ENCODE data around the gene CDADC1. TPM values are rescaled to one million over a fixed set of nuclear protein-coding genes. Genes with fewer than 3 reads are reported as not detected.

CDADC1 gene
- total RNA-seq, 1 experiment from 2014 or later, result 4.0 TPM

- H3K9me3 Mint-ChIP-seq, result no peaks in the 10 kb centered on the region
- ChIA-PET CTCF (no interaction called here), POLR2A (interaction anchor here (0.7 kb wide), 1 partner anchor 593 kb away, joined by 3 read pairs; no protein-coding TSS in a partner anchor)
- TF ChIP-seq, protein P1, sequence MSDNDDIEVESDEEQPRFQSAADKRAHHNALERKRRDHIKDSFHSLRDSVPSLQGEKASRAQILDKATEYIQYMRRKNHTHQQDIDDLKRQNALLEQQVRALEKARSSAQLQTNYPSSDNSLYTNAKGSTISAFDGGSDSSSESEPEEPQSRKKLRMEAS (CRISPR knock-in tag; IDR thresholded peaks at IDR 0.05), result no peak
- no peak for TF ChIP-seq ZNF423 (CRISPR knock-in tag; IDR thresholded peaks at IDR 0.05)
- TF ChIP-seq ZNF512 (CRISPR knock-in tag; IDR thresholded peaks at IDR 0.05; ENCODE audit: borderline replicate concordance), result no peak
- TF ChIP-seq, protein P2, sequence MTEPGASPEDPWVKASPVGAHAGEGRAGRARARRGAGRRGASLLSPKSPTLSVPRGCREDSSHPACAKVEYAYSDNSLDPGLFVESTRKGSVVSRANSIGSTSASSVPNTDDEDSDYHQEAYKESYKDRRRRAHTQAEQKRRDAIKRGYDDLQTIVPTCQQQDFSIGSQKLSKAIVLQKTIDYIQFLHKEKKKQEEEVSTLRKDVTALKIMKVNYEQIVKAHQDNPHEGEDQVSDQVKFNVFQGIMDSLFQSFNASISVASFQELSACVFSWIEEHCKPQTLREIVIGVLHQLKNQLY (CRISPR knock-in tag; IDR thresholded peaks at IDR 0.05), result no peak
- TF ChIP-seq MXD4 (CRISPR knock-in tag; IDR thresholded peaks at IDR 0.05; ENCODE audit: borderline replicate concordance), result no peak
- TF ChIP-seq, protein P3, sequence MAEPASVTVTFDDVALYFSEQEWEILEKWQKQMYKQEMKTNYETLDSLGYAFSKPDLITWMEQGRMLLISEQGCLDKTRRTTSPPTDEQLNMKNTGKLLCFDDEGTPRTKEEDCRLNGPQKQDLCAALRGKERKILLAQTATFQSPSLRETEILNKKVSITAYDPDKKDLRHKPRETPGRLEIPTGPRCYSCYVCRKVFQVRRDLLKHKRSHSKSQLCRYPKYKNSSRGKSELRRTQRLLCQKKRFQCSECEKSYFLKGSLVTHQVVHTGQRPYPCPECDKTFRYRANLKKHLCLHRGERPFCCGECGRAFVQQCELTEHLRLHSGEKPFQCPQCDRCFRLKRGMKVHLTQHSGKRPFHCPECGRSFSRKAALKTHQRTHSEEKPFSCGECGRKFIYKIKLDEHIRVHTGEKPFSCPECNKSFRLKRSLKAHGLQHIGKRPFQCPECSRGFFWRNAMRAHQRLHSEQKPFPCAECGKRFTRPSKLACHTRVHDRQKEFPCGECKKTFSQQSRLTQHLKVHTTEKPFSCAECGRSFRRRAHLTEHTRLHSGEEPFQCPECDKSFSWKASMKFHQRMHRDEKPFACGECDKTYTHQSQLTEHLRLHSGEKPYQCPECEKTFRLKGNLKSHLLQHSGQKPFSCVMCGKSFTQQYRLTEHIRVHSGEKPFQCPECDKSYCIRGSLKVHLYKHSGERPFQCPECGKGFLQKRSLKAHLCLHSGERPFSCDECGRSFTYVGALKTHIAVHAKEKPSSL (CRISPR knock-in tag; conservative IDR thresholded peaks at IDR 0.05), result no peak
- TF ChIP-seq HMGXB4 (CRISPR knock-in tag; IDR thresholded peaks at IDR 0.05), result no peak
- no peak for TF ChIP-seq ZNF532 (CRISPR knock-in tag; IDR thresholded peaks at IDR 0.05; ENCODE audit: borderline replicate concordance)
- no peak for TF ChIP-seq USF2 (CRISPR knock-in tag; IDR thresholded peaks at IDR 0.05)
- TF ChIP-seq NFATC4 (CRISPR knock-in tag; IDR thresholded peaks at IDR 0.05), result no peak
- TF ChIP-seq ZNF416 (CRISPR knock-in tag; IDR thresholded peaks at IDR 0.05), result no peak
- TF ChIP-seq ZNF396 (CRISPR knock-in tag; IDR thresholded peaks at IDR 0.05; ENCODE audit: borderline replicate concordance), result no peak
- TF ChIP-seq, protein P4, sequence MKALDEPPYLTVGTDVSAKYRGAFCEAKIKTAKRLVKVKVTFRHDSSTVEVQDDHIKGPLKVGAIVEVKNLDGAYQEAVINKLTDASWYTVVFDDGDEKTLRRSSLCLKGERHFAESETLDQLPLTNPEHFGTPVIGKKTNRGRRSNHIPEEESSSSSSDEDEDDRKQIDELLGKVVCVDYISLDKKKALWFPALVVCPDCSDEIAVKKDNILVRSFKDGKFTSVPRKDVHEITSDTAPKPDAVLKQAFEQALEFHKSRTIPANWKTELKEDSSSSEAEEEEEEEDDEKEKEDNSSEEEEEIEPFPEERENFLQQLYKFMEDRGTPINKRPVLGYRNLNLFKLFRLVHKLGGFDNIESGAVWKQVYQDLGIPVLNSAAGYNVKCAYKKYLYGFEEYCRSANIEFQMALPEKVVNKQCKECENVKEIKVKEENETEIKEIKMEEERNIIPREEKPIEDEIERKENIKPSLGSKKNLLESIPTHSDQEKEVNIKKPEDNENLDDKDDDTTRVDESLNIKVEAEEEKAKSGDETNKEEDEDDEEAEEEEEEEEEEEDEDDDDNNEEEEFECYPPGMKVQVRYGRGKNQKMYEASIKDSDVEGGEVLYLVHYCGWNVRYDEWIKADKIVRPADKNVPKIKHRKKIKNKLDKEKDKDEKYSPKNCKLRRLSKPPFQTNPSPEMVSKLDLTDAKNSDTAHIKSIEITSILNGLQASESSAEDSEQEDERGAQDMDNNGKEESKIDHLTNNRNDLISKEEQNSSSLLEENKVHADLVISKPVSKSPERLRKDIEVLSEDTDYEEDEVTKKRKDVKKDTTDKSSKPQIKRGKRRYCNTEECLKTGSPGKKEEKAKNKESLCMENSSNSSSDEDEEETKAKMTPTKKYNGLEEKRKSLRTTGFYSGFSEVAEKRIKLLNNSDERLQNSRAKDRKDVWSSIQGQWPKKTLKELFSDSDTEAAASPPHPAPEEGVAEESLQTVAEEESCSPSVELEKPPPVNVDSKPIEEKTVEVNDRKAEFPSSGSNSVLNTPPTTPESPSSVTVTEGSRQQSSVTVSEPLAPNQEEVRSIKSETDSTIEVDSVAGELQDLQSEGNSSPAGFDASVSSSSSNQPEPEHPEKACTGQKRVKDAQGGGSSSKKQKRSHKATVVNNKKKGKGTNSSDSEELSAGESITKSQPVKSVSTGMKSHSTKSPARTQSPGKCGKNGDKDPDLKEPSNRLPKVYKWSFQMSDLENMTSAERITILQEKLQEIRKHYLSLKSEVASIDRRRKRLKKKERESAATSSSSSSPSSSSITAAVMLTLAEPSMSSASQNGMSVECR (CRISPR knock-in tag; IDR thresholded peaks at IDR 0.05; ENCODE audit: borderline replicate concordance), result no peak
- no peak for DNase-seq (ENCODE audit: low spot score)
- H3K27me3 Mint-ChIP-seq (ENCODE audit: low read depth), result peaks cover 6% of the 10 kb centered on the region; the same call in 1 of the 2 replicates
- H3K36me3 Mint-ChIP-seq, result 0 out of 2 replicates have a peak, but pooled peaks cover 3% of the 10 kb centered on the region
- peaks cover 12% of the 10 kb centered on the region for H3K4me1 Mint-ChIP-seq
- H3K27ac Mint-ChIP-seq, result no peak overlapping the region
- H3K4me3 Mint-ChIP-seq, result no peak overlapping the region
- no peak for ATAC-seq
Measured at GRCh38 chr13:49251326-49251725, 3.6 kb downstream of the CDADC1 start.

All from WTC11 (cell line).